NCI-H345 (cell line): Measurements from ENCODE around the gene PTPN9.
"Not testable (repeated sequence)": the region's sequence is repeated elsewhere in the genome, so short reads cannot be mapped to it uniquely, and the experiment has no call there.

Source experiments
- DNase-seq: peaks from one replicate; lab custom pipeline; 2025; lab: John Stamatoyannopoulos, UW

PTPN9 gene

DNA sequence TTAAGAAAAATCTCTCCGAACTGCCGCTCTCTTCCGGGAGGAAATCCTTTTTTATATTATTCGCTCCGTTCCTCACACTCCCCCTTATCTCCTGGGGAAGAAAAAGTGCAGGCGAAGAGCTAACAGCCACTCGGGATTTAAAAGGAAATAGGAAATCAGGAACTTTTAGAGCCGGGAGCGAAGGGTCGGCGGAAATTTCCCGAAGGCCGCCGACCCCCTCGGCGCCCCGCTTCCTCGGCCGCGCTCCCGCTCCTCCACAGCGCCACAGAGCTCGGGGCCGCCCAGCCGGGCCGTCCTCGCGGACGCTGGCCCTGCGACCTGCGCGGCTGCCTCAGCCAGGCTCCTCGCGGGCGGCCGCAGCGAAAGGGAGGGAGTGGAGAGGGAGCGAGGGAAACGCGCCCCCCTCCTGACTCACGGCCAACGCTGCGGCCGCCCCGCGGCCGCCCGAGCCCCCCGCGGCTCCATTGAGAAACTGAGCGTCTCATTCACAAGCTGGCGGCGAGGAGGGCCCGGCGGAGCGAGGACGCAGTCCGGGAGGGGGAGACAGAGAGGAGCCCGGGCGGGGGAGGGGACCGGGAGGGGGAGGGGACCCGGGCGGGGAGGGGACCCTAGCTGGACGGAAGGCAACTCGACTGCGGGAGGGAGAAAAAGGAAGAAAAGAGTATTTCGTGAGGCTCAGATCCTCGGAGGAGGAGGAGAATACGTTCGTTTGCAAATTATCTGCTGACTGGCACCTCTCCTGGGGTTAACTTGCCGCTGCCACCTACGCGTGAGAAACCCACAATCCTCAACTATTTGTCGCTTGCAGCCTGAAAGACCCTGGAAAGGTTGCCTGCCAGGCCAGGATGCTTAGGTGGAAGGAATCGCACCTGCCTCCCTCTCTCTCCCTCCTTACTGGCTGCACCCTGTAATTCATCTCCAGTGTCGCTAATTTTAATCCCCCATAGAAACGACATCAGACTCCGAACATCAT, at the start of gene PTPN9:
PTPN9 (minus strand) TSS at position 368 of the 973 bp plus-strand sequence. CDS start 539 bp downstream, outside the sequence.
- DNase-seq = peak; percentile 86

DNA sequence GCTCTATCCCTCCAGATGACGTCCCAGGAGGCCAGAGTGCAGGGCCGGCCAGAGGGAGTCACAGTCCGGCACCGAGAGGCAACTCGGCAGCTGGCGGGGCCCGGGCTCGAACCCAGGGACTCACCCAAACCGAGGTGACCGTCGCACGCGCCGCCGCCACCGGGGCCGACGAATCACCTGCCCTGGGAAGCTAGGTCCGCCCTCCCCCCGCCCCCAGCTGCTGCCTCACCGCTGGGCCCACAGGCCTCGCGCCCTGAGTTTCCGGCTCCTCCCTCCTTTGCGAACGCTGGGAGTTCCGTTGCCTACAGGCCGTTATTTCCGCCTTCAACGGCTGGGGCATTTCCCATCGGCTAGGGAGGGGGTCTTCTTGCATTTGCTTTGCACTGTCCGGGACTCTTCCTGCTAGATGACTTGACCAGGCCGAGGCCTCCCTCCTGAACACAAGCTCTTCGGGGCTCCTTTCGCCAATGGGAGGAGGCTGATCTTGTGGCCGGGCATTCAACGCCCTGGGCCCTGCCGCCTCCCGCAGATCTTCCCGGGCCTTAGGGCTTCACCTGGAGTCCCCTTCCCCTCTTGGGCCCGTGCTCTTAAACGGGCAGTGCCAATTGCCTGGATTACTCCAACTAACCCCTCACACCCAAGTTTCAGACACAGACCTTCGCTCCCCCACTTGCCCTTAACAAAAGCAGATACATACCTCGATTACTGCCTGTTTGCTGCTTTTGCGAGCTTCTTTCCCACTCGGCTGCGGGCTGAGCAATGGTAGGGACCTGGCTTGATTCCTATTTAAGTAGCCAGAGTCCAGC, 46.6 kb upstream of the PTPN9 start, which contains the start of gene SNUPN:
SNUPN (minus strand) TSS at position 184 of the 806 bp plus-strand sequence. CDS start 4,674 bp downstream, outside the sequence.
- peak; percentile 64 for DNase-seq

DNA sequence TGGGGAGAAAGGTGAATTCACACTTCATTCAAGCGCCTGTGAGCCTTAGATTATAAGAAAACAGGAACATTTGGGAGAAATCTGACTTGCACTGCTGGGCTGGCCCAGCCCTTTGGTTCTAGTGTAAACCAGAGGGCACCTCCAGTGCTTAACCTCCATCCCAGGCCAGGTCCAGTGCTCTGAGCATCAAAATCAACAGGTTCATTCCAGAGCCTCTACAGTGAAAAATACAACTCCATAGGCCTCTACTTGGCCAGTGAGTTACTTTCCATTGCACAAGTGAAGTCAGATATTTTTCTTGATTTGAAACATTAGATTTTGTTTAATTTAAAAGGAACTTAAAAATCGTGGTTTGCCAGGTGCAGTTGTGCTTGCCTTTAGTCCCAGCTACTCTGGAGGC, 43.4 kb upstream of the PTPN9 start:
- DNase-seq = no peak

DNA sequence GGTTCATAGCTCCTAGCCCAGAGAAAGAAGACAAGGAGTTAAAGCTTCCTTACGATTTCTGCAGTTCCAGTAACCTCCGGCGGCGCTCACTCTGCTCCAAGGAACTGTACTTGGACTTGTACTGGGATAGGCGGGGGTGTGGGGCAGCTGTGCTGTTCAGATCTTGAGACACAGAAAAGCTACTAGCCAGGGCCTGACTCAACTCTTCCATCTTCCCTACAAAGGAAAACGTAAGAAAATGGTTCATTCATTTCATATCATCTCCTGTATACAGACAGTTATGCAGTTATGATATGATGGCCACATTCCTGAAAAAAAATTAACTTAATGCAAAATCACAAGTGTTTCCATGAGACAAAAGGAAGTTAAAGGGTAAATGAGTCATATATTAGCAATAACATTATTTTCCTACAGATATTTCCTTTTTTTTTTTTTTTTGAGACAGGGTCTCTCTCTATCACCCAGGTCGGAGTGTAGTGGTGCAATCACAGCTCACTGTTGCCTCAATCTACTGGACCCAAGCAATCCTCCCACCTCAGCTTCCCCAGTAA, 41.8 kb upstream of the PTPN9 start:
- no peak for DNase-seq

DNA sequence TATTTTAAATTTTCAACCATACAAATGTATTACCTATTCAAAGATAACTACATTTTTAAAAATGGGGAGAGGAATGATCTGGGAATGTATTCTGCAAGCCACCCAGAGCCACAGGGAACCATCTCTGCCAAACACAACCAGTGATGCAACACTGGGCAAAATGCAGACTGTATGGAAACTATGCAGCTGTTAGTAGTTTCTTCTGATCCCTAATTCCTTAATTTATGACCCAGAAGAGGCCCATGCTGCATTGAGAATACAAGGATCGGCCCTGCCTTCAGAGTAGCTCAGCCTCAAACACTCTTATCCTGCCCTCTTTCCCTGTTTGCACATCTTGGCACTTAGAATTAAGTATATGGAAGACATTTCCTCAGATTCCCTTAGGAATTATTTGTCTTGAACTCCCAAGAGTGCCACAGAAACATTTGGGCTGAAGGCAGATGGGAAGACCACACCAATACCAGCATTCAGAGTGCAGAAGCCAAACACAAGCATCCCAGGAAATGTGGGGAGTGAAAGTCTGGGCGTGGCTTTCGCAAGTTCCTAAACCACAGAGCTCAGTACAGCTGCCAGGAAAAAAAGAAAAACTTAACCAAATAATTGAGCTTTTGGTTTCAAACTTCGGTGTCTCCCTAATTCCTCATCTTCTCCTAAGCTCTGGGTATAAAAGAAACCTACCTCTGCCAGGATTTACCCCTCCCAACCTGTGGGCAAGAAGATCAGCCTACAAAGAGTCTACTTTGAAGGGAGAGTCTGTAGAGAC, 41.1 kb upstream of the PTPN9 start:
- no peak for DNase-seq

DNA sequence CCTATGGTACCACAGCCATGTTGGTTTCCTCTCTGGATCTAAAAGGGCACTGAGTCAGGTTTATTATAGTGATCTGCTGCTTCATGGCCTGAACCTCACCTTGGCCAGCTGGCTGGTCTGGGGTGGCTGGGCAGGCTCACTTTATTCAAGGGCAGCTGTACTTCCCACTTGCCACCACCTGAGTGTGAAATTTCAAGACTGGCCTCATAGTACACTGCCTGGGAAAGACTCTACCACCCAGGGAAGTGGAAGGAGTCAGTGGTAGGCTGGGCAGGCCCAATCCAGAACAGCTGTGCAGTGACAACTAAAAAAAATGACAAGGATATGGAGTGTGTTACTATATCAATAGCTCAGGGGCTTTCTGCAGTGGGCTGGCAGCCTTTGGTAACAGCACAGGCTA, 37.7 kb upstream of the PTPN9 start:
- no peak for DNase-seq

DNA sequence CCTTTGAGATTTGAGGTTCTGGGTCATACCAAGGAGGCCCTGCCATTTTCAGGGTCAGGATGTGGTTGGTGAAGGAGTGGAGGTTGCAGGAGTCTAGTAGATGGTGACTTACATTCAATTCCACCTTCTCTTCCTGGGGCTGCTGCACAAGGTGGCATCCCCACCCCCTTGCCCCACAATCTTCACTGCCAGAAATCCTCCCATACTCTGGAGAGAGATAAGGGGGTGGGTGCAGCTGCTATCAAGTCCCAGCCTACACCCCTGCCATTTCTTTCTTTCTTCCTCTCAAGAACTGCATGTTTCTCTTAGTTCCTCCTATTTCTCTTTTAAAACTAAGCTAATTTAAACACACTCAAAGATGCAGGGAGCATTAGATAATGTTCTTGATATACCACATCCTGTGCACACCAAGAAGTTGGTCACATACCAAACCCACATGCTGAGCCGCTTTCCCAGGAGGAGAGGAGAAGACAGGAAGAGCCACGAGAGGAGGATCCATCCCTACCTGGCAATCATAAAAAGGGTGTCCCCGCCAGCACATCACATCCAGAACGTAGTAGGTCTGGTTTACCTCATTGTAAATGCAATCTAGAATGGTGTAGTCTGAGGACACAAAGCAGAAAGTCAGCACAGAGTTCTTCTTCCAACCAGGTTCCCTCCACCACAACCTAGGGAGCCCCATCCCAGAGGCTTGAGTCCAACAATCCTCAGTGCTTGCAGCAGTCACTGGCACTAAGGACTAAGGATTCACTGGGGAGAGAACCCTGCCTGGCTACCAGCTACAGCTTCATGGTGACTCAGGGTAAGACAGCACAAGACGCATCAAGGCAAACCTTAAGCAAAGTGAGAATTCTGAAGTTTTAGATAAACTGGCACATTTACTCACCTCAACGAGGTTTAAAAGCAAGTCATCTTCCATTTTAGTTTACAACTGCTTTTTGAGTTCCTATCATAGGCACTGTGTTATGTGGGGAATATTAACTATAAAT, 27.9 kb upstream of the PTPN9 start:
- DNase-seq = no peak

DNA sequence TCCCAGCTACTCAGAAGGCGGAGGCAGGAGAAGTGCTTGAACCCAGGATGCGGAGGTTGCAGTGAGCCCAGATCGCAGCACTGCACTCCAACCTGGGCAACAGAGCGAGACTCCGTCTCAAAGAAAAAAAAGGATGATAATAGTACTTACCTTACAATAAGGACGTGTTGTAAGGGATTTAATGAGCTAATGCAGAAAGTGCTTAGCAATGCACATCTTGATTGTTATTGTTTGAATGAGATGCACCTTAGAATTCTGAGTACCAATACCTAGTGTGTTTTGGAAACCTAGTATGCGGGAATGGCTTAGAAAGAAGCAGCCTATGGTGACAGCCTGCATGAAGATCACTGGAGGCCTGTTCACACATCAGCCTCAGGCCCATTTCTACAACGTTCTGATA, 26.9 kb upstream of the PTPN9 start:
- no peak for DNase-seq

DNA sequence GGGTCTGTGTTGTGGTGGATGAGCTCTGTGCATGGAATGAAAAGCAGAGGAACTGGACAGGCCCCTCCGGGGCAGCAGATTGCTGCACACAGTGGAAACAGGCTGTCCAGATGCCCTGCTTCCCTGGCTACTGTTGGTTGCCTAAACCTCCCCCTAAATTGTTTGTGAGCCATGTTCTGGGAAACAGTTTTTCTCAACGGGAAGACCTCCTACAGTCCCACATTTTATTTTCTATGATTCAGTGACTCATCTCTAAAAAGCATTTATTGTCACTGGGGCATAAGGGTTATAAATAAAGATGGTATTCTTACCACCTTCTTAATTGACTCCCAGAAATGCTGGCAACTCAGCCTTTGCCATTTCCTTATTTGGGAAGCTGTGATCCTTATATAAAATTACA, 20.3 kb upstream of the PTPN9 start:
- DNase-seq = no peak

DNA sequence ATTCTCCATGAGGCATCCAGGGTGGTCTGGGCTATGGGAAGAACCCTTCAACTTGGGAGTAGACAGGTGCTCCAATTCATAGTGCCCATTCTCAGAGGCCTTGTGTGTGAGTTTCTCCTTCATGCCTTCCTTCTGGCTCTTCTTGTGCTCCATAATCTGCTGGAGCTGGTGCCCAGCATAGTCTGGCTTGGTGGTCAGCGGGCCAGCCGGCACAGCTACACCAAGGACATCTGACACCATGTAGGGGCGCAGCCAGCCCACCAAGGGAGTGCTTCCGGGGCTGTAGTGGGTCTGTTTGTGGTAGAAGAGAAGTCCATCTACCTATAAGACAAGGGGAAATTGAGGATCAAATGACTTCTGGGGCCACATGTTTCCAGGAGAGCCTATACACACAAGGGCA, 19.2 kb upstream of the PTPN9 start:
- no peak for DNase-seq

DNA sequence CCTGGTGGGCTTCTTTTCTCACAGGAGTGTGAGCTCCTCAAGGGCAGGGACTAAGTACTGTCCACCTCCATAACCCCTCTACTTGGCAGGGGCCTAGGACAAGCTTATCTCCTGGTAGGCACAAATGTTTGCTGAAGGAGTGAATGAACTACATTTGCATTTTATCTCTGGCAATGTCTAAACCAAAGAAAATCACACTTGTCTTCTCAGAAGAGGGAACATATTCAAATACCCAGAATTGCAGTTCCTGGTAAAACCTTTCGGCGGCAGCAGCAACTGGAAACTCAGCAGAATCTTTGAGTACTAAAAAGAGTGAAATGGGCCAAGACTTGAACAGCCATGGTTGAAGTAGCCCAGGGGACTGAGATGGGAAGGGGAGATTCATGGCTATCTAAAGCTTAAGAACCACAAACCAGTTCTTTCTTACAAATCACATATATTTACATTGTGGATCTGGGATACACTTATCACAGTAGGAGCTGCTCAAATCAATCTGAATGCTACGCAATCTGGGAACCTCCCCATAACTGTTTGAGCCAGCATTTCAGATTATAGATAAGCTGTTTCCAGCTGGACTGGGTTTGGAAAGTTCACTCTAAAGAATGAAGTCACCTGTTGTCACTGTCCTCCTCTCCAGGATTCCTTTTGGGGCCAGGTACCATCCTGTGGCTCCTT, 18.7 kb upstream of the PTPN9 start:
- DNase-seq = no peak

DNA sequence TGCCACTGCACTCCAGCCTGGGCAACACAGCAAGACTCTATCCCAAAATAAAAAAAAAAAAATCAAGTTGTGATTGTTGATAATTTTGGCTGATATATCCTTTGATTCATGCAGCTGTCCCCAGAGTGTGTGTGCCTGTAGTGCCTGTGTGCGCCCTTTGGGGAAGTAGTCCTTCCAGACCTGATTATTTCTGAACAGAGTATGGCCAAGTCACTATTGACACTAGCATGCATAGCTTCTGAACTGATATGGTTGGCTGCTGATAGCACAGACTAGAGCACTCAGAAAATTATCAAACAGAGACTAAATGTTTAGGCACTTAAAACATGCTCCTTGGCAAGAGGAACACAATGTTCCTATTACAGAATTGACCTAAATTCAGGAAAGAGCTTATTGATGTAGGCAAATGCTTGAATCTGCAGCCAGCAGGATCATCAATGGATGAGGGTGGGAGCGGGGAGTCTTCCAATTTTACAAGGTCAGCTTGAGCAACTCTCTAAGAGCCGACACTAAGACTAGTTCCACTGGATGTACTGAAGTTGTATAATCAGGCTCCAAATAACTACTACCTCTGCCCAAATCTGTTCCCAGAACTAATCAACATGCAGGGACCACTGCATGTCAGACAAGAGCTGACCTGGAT, 17.7 kb upstream of the PTPN9 start:
- no peak for DNase-seq

DNA sequence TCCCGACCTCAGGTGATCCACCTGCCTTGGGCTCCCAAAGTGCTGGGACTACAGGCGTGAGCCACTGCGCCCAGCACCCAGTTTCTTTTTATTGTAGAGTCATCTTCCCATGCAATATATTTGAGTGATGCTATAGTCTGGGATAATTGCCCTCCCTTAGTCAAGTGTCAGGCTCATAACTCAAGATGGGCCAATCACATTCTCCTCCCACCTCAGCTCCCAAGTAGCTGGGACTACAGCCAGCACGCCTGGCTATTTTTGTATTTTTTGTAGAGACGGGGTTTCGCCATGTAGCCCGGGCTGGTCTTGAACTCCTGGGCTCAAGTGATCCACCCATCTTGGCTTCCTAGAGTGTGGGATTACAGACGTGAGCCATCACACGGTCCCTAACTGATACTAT, 15.2 kb upstream of the PTPN9 start:
- DNase-seq = no peak

DNA sequence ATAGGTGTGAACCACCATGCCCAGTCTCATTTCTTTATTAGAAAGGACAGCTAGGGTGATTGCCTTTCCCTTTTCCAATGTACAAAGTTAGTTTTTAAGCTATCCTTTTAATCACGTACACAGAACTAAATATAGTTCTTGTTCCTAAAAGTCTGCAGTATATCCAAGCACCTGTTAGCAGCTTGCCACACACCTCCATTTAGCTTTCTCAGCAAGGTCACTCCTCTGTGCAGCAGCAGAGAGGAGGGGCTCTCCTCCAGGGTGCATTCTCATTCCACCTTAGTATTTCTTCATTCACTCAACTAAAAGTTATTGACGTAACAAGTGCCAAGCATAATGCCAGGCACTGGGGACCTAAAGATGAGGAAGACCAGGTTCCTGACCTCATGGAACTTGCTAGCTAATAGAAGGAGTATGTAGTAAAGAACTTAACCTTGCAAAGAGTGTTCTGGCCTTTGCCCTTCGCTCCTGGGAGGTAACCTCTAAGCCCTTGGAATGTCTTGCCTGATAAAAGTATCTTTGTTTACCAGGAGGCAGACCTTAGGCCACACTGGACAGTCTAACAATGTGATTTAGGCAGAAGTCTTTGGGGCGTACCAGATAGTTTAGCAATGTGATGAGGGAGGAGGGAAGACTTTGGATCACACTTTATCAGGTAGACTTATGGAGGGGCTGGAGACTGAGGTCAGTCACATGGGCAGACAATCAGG, 12.7 kb upstream of the PTPN9 start:
- DNase-seq = no peak

DNA sequence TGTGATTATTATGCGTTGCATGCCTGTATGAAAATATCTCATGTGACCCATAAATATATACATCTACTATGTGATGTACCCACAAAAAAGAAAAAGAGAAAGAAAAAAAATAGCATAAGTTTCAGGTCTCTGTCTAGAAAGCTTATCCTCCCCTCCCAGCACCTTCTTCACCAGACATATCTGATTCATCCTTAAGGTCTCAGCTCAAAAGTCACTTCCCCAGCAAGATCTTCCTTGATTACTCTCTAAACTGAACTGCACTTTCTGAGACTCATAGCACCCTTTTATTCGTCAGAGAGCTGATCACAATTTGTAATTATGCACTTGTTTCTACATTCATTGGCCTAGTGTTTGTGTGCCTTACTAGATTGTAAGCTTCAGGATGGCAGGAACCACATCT, 11.1 kb upstream of the PTPN9 start:
- DNase-seq = no peak

DNA sequence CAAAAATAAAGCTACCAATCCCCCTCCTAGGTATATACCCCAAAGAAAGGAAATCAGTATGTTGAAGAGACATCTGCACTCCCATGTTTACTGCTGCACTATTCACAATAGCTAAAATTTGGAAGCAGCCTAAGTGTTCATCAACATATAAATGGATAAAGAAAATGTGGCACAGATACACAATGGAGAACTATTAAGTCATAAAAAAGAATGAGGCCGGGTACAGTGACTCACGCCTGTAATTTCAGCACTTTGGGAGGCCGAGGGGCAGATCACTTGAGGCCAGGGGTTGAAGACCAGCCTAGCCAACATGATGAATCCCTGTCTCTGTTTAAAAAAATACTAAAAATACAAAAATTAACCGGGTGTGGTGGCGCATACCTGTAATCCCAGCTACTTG, 10.0 kb upstream of the PTPN9 start:
- DNase-seq = no peak

DNA sequence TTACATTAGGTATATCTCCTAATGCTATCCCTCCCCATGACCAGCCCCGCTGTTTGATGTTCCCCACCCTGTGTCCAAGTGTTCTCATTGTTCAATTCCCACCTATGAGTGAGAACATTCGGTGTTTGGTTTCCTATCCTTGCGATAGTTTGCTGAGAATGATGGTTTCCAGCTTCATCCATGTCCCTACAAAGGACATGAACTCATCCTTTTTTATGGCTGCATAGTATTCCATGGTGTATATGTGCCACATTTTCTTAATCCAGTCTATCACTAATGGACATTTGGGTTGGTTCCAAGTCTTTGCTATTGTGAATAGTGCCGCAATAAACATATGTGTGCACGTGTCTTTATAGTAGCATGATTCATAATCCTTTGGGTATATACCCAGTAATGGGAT, 7.3 kb upstream of the PTPN9 start:
- not testable (repeated sequence) for DNase-seq

DNA sequence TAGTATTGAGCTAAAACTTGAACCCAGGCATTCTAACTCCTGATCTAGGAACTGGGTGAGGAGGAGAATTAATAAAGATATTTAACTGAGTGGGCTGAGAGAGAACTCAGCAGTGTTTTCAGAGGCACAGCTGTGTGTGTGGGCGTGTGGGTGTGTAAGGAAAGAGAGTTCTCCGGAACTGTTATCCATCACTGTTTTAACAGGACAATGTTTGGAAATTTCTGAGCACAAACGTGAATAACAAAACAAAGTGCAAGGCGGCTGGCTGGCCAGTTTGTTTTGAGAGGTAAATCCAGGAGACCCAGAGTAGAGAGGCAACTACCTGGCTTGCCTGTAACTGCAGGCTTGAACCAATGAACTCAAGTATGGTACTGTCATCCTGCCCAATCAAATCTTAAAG, 5.0 kb upstream of the PTPN9 start:
- DNase-seq = no peak

DNA sequence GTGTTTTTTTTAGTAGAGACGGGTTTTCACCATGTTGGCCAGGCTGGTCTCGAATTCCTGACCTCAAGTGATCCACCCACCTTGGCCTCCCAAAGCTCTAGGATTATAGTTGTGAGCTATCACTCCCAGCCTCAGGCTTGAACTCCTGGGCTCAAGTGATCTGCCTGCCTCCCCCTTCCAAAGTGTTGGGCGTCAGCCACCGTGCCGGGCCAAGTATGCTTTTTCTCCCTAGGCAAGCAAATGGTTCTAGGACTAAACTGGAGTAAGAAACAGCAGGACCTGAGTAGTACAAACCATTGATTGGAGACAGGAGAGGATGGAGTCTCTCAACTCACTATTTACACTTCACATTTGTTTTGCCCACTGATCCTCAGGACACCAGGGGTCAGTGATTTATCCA, 4.6 kb upstream of the PTPN9 start:
- no peak for DNase-seq
